ENCODE data around the gene SPN.
"Not testable (repeated sequence)": the region's sequence is repeated elsewhere in the genome, so short reads cannot be mapped to it uniquely, and the experiment has no call there.

SPN gene

GRCh38 chr16:29646947-29647346 is 16.1 kb upstream of the SPN start:
- DNase-seq = no peak

GRCh38 chr16:29649588-29650494 is 13.2 kb upstream of the SPN start:
- no peak for DNase-seq

DNA sequence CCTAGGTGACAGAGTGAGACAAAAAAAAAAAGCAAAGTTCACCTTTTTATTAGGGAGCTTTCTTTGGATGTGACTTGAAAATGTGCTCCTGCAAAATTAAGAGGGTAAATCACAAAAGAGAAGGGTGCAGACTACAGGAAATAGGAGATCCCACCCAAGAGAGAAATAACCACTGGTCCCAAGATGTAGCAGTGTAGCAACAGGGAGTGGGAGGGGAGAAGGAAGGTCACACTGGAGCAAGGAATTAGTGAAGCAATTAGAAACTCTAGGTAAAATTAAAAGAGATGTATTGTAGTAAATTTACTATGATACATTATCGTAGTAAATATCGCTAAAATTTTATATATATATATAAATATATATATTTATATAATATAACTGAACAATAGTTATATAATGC is 12.3 kb upstream of the SPN start:
- no peak for DNase-seq

- DNase-seq = no peak
Observed at GRCh38 chr16:29651774-29652349, 11.2 kb upstream of the SPN start.

DNA sequence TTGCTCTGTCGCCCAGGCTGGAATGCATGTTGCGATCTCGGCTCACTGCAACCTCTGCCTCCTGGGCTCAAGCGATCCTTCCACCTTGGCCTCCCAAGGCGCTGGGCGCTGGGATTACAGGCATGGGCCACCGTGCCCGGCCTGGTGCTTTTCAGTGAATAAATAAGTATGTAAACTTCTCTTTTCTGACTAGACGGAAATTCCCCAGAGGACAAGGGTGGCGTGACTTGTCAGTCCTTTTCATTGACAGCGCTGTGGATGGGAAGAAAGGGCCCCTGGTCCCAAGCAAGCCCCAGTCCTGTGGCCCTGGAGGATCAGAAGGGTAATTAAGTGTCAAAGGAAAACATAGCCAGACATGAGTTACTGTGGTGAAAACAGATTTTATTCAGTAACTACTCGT is 9.6 kb upstream of the SPN start:
- DNase-seq = no peak

GRCh38 chr16:29653890-29654289 is 9.2 kb upstream of the SPN start:
- DNase-seq = not testable (repeated sequence)

GRCh38 chr16:29656688-29657523 is 6.1 kb upstream of the SPN start:
- no peak for DNase-seq

GRCh38 chr16:29658705-29659104 is 4.3 kb upstream of the SPN start:
- DNase-seq = no peak

- no peak for DNase-seq
Observed at GRCh38 chr16:29662000-29662728, 883 bp upstream of the SPN start.

GRCh38 chr16:29662729-29663015 is 375 bp upstream of the SPN start:
- peak in 1 of 2 donors; percentile 26 for DNase-seq

GRCh38 chr16:29663807-29664090 is 702 bp downstream of the SPN start:
- DNase-seq = no peak

DNA sequence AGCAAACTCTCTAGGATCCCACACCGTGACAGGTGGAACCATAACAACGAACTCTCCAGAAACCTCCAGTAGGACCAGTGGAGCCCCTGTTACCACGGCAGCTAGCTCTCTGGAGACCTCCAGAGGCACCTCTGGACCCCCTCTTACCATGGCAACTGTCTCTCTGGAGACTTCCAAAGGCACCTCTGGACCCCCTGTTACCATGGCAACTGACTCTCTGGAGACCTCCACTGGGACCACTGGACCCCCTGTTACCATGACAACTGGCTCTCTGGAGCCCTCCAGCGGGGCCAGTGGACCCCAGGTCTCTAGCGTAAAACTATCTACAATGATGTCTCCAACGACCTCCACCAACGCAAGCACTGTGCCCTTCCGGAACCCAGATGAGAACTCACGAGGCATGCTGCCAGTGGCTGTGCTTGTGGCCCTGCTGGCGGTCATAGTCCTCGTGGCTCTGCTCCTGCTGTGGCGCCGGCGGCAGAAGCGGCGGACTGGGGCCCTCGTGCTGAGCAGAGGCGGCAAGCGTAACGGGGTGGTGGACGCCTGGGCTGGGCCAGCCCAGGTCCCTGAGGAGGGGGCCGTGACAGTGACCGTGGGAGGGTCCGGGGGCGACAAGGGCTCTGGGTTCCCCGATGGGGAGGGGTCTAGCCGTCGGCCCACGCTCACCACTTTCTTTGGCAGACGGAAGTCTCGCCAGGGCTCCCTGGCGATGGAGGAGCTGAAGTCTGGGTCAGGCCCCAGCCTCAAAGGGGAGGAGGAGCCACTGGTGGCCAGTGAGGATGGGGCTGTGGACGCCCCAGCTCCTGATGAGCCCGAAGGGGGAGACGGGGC is 1.3 kb downstream of the SPN start:
- DNase-seq = peak; percentile 29 to 33

DNA sequence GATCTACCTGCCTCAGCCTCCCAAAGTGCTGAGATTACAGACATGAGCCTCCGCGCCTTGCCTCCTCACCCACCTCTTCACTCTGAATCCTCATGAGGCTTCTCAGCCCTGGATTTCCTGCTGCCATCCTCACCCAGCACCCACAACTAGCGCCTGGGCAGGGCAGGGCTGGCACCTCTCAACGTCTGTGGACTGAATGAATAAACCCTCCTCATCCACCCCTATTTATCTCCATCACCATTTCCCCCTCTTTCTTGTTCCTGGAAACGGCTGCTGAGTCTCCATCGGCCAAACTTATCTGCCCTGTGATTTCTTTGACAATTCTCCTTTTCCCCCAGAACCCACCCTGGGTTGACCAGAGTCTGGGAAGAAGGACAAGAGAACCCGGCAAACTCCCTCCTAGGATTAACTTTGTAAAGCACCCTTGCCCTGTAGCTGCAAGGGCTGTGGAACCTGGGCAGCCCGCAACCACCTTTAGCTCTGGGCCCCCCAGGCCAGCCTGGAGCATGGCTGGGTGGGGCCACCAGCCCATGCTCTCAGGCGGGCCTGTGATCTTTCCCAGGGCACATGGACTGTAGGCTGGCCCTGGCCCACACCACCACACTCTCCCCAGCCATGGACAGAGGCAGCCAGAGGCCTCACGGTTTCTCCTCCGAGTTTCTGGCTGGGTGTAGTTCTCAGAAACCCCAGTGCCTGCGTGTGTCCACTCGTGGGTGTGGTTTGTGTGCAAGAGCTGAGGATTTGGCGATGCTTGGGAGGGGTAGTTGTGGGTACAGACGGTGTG is 2.4 kb downstream of the SPN start:
- peak in 1 of 2 donors; percentile 28 for DNase-seq

- not testable (repeated sequence) for DNase-seq
Observed at GRCh38 chr16:29667322-29667610, 4.2 kb downstream of the SPN start.

GRCh38 chr16:29667755-29668154 is 4.7 kb downstream of the SPN start:
- DNase-seq = no peak

- DNase-seq = no peak
Observed at GRCh38 chr16:29668267-29668666, 5.2 kb downstream of the SPN start.

DNA sequence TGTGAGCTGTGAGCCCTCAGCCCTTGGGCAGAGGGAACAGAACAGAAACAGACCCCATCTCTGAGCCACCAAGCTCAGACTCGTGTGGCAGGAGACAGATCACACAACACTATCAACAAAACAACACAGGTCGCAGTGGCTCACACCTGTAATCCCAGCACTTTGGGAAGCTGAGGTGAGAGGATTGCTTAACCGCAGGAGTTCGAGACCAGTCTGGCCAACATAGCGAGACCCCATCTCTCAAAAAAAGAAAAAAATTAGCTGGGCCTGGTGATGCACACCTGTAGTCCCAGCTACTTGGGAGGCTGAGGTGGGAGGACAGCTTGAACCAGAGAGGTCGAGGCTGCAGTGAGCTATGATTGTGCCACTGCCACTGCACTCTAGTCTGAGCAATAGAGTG is 10.5 kb downstream of the SPN start:
- no peak for DNase-seq

- DNase-seq = no peak
Observed at GRCh38 chr16:29674188-29674587, 11.1 kb downstream of the SPN start.

- no peak for DNase-seq
Observed at GRCh38 chr16:29675811-29676643, 13.0 kb downstream of the SPN start.

DNA sequence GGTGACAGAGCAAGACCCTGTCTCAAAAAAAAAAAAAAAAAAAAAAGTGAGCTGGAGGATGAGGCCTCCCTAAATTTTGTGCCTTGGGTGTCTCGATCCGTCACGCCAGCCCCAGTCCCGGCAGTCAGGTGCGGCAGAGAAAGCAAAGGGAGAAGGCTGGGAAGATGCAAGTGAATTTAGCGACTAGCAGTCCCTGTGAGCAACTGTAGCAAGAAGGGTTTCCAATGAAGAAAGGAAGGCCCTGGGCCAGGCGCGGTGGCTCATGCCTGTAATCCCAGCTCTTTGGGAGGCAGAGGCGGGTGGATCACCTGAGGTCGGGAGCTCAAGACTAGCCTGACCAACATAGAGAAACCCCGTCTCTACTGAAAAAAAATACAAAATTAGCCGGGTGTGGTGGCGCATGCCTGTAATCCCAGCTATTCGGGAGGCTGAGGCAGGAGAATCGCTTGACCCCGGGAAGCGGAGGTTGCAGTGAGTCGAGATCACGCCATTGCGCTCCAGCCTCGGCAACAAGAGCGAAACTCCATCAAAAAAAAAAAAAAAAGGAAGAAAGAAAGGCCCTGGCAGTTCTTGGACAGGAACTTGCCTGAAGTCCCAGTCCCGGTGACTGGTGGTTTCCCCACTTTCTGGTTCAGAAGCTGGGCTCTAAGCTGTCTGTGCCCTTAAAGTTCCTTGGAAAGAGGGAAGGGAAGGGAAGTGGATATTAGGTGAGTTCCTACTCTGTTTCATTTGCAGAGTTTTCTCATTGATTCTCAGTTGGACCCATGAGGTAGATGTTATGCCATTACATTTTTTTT is 14.1 kb downstream of the SPN start:
- no peak for DNase-seq
